ENCODE measurements around the gene TNFRSF4.
"Not testable (repeated sequence)": the region's sequence is repeated elsewhere in the genome, so short reads cannot be mapped to it uniquely, and the experiment has no call there.

The TNFRSF4 gene

DNA sequence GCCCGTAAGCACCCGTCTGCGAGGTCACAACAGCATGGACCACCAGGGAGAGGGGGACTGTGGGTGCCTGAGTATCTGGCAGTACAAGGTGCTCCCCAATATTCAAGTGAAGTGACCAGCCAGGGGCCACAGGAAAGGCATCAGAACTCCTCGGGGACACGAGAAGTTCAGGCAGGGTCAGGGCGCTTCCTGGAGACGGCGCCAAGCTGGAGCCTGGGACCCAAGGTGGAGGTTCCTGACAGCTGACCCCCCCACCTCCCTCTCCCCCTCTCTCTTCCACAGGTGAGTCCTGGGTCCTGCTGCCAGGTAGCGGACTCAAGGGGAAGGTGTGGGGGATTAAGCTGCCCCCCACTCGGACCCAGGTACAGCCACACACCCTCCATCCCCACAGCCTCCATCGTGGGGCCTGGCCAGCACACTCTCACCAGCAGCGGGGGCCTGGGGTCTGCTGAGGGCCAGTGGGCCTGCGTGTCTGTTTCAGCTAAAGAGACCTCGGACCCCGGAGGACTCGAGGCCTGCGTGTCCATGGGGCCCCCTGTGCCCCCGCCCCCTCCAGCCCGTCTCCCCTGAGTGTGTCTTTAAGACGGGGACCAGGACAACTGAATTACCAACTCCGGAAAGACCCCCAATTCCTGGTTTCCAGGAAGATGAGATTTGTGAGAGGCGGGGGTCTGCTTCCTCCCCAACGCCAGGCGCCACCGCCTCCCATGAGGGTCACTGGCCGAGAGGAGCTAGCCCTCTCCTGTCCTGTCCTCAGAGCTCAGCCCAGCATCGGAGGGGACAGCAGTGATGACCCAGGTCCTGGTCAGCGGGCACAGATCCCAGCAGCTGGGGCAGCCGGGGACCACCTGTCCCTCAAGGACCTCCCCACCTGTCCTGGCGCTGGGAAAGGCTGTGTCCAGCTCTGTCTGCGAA is 13.7 kb downstream of the TNFRSF4 start:
- no peak for DNase-seq

DNA sequence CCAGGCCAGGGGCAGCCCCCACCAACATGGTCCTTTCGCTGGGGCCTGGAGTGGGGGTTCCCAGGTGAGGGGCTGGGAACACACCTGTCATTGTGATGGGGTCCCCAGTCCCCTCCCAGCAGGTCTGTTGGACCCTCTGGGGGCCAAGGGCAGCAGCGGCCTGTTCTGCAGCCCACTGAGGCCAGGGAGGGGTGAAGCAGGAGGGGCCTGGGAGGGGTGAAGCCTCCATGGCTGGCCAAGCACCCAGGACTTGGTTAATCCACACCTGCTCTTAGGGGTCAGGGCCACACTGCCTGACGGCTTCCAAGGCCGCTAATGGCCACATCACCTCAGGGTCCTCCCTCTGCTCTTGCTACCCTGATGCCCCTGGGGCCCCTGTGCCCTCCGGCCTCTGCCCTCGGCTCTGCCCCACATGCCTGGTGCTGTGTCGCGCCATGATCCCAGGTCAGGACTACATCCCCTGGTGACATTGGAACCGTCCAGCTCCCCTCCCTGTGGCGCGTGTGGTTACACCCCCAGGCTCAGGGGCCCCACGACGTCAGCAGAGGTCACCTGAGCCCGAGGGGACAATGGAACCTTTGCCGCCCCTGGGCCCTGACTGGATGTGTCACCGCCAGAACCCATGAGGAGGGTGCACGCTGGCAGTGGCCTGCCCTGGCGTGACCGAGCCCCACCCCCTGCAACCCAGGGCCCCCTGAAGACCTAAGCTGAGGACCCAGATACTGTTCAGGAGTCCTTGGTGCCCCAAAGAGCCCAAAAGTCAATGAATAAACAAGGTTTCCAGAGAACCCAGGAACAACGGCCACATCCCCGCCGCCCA is 14.6 kb downstream of the TNFRSF4 start:
- no peak for DNase-seq

DNA sequence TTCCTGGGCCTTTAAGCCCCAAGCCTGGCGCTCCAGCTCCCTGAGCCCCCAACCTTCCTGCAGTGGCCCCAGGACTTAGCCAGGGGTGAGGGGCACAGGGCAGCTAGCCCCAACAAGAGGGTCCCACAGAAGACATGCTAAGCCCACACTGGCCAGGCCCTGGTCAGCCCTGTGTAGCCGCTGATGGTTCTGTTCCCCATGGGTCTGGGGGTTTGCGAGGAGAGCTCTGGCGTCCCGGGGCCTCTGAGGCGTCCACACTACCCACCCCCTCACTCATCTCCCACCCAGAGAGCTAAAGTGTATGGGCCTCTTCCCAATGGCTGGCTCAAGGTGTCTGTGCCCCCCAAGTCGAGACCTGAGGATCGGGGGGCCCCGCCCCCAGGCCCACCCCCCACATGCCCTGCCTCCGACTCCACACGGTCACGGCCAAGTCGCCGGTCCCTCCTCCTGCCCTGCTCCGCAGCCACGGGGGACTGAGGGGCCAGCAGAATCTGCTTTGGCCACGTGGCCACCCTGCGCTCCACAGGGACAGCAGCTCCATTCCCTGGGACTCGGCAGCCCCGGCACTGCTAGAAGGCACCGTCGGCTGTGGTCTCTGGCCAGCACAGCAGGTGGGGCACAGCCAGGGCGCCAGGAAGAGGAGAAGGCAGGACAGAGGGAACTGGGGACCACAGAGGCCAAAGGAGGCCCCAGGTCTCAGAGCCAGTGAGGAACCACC is 15.4 kb downstream of the TNFRSF4 start:
- DNase-seq: no peak

DNA sequence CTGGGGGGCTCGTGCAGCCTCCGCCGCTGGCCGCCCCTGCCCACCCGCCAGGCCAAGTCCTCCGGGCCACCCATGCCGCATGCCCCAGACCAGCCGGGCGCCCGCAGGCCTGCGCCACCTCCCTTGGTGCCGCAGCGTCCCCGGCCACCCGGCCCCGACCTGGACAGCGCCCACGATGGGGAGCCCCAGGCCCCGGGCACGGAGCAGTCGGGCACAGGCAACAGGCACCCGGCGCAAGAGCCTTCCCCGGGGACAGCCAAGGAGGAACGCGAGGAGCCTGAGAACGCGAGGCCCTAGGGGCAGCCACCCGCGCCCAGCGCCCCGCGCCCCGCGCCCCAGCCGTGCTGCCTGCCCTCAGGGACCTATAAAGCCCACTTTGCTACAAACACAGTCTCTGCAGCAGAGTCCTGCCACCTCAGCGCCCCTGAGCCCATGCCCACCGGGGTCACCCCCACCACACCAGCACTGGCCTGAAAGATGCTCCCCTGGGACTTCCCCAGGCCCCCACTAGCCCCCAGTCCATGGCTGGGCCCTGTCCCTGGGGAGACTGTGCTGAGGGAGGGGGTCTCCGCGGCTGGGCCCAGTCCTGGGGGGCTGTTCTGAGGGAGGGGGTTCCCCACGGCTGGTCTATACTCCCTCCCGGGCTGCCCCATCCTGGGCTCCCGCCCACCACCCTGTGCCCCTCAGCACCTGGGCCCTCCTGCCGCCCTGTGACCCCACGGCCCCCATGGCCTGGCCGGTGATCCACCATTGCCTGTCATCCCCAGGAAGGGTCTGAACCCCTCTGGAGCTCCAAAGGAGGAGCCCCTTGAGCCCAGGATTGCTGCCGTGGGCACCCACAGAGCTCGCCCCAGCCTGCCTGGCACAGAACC is 16.2 kb downstream of the TNFRSF4 start:
- DNase-seq: no peak

DNA sequence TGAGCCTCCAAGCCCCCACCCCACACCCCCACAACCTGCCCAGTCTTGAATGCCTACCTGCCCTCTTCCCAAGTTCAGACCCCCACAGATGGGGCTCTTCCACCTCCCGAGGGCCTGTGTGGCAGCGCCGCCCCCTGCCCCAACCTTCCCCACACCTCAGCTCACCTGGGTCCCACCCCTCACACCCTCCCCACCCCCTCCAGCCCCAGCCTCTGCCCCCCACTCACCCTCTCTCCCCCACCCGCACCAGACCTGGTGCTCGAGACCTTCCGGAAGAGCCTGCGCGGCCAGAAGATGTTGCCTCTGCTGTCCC is 16.8 kb downstream of the TNFRSF4 start:
- DNase-seq: no peak

DNA sequence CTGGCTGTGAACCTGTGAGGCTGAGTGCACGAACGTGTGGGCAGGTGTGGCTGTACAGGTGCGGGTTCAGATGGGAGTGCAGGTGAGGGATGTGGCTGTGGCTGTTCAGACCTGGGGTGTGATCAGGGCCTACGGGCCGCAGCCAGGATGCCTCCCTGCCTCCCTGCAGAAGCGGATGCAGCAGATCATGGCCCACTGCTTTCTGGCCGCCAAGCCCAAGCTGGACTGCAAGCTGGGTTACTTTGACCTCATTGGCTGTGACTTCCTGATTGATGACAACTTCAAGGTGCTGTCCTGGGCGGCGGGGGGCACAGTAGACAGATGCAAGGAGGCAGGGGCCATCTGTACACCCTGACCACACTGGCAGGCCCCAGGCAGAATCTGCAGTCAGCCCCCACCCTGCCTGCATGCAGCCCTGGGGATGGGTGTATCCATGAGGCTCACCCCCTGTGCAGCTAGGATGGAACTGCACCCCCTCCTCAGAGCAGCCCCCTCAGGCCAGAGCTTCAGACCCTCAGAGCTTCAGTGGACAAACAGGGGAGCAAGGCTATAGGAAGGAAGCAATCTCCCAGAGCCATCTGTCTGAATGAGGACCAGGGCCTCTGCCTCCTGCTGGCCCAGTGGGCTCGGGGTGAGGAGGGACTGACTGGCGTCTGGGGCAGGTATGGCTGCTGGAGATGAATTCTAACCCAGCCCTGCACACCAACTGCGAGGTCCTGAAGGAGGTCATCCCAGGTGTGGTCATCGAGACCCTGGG is 17.3 kb downstream of the TNFRSF4 start:
- DNase-seq: no peak

DNA sequence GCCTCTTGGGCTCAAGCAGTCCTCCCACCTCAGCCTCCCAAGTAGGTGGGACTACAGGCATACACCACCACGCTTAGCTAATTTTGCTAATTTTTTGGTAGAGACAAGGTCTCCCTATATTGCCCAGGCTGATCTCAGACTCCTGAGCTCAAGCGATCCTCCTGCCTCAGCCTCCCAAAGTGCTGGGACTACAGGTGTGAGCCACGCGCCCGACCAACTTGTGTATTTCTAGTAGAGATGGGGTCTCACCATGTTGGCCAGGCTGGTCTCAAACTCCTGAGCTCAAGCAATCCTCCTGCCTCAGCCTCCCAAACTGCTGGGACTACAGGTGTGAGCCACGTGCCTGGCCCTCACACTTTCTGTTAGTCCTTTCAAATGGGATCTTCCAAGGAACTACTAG is 18.2 kb downstream of the TNFRSF4 start:
- not testable (repeated sequence) for DNase-seq

DNA sequence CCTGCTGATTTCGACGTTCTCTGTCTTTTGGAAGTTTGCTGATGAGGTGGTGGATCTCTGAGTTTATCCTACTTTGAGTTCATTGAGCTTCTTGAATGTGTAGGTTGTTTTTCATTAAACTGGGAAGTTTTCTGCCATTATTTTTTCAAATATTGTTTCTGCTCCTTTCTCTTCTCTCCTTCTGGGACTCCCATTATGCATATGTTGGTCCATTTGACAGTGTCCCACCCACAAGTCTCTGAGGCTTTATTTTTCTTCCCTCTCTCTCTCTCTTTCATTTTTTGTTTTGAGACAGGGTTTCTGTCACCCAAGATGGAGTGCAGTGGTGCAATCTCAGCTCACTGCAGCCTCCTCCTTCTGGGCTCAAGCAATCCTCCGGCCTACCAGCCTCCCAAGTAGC is 19.2 kb downstream of the TNFRSF4 start:
- no peak for DNase-seq

DNA sequence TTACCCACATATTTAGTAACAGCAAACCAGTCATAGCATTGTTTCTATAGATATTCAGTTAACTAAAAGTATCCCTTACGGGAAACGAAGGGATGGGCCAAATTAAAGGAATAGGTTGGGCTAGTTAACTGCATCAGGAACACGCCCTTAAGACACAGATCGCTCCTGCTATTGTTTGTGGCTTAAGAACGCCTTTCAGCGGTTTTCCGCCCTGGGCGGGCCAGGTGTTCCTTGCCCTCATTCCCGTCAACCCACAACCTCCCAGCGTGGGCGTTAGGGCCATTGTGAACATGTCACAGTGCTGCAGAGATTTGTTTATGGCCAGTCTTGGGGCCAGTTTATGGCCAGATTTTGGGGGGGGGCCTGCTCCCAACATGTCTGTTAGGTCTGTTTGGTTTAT is 22.2 kb downstream of the TNFRSF4 start:
- no peak for DNase-seq

DNA sequence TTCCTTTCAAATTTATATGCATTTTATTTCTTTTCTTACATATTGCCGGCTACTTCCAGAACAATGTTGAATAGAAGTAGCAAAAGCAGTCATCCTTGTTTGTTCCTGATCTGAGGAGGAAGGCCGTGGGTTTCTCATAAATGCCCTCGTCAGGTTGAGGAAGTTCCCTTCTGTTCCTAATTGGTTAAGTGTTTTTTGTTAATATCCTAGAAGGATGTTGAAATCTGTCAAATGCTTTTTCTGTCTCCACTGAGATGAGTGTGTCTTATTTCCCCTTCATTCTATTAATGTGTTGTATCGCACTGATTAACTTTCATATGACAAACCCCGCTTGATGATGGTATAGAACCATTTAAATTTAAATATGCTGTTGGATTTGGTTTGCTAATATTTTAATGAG is 24.8 kb downstream of the TNFRSF4 start:
- DNase-seq: no peak

DNA sequence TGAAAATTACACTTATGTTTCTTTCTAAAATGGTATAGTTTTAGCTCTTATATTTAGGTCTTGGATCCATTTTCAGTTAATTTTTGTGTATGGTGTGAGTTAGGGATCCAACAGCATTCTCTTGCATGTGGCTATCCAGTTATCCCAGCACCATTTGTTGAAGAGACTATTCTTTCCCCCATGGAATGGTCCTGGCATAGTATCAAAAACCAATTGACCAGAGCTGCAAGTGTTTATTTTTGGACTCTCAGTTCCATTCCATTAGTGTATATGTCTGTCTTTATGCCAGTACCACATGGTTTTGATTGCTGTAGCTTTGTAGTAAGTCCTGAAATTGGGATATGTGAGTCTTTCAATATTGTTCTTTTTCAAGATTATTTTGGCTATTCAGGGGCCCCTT is 26.0 kb downstream of the TNFRSF4 start:
- no peak for DNase-seq

DNA sequence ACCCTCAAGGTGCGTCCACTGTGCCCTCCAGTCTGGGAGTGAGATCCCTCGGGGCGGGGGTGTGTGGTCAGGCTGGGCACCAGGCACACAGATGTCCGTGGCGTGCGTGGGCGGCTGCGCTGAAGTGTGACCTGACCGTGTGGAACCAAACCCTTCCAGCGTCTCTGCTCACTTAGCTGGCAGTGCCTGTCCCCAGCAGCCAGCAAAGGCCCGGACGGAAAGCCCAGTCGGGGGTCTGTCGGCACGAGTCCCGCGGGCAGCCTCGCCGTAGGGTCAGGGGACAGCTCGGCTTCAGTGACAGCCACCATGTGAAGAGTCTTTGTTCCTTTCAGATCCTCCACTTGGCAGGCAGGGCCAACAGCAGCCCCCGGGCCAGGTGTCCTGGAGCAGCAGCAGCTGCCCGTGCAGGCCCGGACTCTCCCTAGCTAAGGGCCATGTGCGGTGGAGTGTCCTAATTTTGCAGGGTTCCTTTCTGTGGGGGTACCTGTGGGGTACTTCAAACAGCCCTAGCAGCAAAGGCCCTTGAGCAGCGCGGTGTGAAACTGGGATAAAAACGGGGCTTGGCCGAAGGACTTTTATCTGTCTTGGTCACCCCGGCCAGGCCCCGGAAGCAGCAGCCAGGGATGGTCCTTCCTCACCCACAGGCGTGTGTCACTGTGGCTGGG is 28.7 kb downstream of the TNFRSF4 start:
- no peak for DNase-seq

DNA sequence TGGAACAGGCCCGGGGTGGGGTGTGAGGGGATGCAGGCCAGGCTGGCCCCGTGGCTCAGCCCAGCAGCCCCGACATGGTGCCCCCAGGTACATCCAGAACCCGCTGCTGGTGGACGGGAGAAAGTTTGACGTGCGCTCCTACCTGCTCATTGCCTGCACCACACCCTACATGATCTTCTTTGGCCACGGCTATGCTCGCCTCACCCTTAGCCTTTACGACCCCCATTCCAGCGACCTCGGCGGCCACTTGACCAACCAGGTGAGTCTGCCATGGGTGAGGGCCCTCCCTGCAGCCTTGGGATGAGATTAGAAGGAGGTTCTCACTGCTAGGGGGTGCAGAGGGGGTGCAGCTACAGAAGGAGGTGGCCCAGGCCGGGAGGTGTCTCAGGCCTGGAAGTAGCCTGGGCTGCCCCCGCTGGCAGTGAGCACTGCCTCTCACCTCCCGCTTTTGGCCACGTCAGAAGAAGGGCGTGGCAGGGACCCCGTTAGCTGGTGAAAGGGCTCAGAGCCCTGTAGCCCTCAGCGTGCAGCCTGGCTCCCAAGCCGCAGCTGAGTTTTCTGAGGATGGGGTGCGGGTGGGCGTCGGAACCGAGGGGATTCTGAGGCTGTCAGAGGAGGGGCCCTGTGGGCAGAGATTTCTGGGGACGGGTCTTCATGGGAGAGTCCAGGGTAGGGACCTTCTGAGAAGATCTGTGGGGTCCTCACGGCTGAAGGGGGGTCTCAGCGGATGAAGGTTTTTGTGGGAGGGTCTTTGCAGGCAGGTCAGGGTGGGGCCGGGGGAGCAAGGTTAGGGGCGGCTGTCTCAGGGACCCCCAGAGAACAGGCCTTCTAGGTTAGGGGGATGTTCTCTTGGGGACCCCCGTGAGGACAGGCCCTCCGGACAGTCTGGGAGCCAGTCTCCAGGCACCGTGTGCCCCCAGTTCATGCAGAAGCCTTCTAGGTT is 29.8 kb downstream of the TNFRSF4 start:
- no peak for DNase-seq

DNA sequence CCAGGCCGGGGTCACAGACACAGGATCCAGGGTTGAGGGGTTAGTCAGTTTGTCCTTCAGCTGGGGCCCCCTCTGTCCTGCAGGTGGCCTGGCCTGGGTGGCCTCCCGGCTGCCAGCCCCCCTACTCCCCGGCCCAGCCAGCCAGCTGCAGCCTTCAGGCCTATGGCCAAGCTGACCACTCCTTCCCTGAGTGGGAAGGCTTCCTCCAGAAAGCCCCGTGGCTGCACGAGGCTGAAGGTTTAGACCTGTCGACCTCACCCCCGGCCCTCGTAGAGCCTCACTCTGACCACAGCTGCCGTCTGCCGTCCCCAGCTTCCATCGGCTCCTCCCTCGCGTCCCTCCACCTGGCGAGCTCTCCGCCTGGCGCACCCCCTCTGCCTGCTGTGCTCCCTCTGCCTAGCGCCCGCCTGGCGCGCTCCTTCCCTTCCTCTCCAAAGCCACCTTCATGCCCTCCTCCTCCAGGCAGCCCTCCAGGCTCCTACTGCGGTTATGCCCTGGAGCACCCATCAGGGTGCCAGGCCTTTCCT is 30.7 kb downstream of the TNFRSF4 start:
- DNase-seq: no peak

DNA sequence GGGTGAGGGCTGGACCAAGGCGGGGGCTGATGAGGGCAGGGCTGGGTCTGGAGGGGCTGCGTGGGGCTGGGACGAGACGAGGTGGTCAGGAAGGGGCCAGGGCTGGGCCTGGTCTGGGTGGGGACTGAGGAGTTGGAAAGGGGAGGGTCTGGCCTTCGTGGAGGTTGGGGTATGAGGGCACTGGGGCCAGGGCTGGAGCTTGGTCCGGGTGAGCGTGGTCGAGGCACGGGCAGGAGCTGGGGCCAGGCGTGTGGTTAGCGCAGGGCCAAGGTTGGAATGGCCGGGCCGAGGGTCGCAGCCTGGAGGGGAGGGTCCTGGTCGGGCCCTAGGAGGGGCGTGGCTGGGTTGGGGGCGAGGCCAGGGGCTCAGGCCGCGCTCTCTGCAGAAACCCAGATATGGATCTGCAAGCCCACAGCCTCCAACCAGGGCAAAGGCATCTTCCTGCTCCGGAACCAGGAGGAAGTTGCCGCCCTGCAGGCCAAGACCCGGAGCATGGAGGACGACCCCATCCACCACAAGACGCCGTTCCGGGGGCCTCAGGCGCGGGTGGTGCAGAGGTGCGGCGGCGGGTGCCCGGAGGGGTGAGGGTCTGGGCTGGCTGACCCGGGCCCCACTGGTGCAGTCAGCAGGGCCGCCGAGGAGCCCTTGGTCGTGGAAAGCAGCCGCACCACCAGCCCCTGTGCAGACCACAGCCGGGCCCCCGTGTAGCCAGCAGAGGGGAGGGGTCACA is 31.3 kb downstream of the TNFRSF4 start:
- DNase-seq: no peak

DNA sequence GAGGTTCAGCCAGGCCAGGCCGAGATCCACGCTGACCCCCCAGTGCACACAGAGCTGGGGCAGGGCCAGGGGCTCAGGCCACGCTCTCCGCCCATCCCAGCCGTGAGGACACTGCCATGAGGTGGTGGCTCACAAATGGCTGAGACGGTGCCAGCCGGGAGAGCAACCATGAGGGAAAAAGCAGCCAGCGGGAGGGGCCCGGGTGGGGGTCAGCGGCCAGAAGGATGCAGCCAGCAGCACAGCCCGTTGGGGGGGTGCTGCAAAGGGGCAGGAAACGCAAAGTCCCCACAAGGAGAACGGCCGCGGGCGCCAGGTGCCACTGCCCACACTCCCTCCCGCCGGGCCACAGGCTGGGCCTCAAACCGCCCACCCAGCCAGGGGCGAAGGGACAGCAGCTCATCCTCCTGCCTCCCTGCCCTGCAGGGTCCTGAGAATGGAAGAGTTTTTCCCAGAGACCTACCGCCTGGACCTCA is 32.0 kb downstream of the TNFRSF4 start:
- no peak for DNase-seq

DNA sequence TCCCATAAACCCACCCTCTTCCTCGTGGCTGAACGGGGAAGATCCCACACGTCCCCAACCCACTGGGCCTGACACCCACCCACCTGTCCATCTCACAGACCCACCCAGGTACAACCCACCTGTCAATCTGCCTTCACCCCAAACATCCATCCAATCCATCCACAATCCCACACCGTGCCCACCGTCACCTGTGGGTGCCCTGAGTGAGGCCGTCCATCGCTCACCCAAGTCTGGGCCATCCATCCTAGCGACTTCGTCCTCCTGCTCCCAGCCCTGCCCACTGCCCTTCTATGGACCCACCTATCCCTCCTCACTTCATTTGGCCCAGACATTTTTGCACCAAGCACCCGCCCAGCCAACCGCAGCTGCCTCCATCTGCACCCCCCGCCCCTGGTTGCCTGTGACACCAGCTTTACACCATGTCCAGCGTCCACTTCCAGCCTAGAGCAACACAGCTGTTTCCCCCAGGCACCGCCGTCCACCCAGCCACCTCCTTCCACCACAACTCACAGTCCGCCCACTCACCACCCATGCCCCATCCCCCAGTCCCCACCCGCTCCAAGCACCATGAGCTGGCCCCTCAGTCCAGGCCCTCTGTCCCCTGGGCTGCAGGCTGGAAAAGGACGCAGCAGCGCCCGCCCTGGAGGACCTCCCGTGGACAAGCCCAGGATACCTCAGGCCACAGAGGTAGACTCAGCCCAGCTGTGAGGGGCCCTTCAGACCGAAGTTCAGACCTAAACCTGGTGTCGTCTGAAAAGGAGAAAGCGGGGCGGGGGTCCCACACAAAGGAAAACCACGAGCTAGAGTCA is 32.6 kb downstream of the TNFRSF4 start:
- no peak for DNase-seq

Measured in SW 1271 (cell line).